IMR-90 (cell line): ENCODE results near the gene CLTRN. TPM values are rescaled to one million over a fixed set of nuclear protein-coding genes. Genes with fewer than 3 reads are reported as not detected.

Source experiments
- polyA plus RNA-seq, 3 experiments: library from polyadenylated mRNA; depleted of rRNA; stranded (reverse); fragments of >200 nt; gene quantifications; 2 replicates each; pipeline ENCODE4 v1.2.3, GENCODE V29; 2012; ENCODE audit warnings: low replicate concordance in 1 of 3
- total RNA-seq: library from RNA; depleted of rRNA; stranded (reverse); fragments of >200 nt; gene quantifications from 2 replicates; pipeline ENCODE4 v1.2.3, GENCODE V29; 2012; rRNA removed

Gene CLTRN
- total and polyA plus RNA-seq, 2 of the 4 experiments (the other 2 are of a cell fraction): under 0.01 to 0.17 TPM

Other genes with a start within 250 kb of the CLTRN start
- 5.7 and 5.8 TPM in 2 replicates for gene PIR, start 171.5 kb downstream of the CLTRN start, total RNA-seq
- gene PIR, start 171.5 kb downstream of the CLTRN start, polyA plus RNA-seq (2012; rRNA removed): 7.3 and 8.7 TPM in 2 replicates
- gene BMX, start 164.0 kb downstream of the CLTRN start, total RNA-seq: not detected in 2 replicates
- not detected in 2 replicates for gene BMX, start 164.0 kb downstream of the CLTRN start, polyA plus RNA-seq (2012; rRNA removed)
- gene ACE2, start 63.8 kb downstream of the CLTRN start, total RNA-seq: not detected in 2 replicates
- gene ACE2, start 63.8 kb downstream of the CLTRN start, polyA plus RNA-seq (2012; rRNA removed): not detected in 2 replicates
- gene CA5B, start 73.5 kb upstream of the CLTRN start, total RNA-seq: 4.7 and 5.4 TPM in 2 replicates
- 2.7 and 3.5 TPM in 2 replicates for gene CA5B, start 73.5 kb upstream of the CLTRN start, polyA plus RNA-seq (2012; rRNA removed)
- 4.7 and 6.9 TPM in 2 replicates for gene ZRSR2, start 125.7 kb upstream of the CLTRN start, total RNA-seq
- gene ZRSR2, start 125.7 kb upstream of the CLTRN start, polyA plus RNA-seq (2012; rRNA removed): 9.0 and 11.3 TPM in 2 replicates
- gene AP1S2, start 190.0 kb upstream of the CLTRN start, total RNA-seq: 28.3 and 117 TPM in 2 replicates
- 34.0 and 46.5 TPM in 2 replicates for gene AP1S2, start 190.0 kb upstream of the CLTRN start, polyA plus RNA-seq (2012; rRNA removed)